ENCODE results near the gene ONECUT2. TPM values are rescaled to one million over a fixed set of nuclear protein-coding genes. Genes with fewer than 3 reads are reported as not detected.
A peak's percentile ranks its signal among the peaks of the same experiment; 100 is the strongest.
"Not testable (repeated sequence)": the region's sequence is repeated elsewhere in the genome, so short reads cannot be mapped to it uniquely, and the experiment has no call there.

Gene ONECUT2
- total RNA-seq, 1 donor: under 0.01 TPM

DNA sequence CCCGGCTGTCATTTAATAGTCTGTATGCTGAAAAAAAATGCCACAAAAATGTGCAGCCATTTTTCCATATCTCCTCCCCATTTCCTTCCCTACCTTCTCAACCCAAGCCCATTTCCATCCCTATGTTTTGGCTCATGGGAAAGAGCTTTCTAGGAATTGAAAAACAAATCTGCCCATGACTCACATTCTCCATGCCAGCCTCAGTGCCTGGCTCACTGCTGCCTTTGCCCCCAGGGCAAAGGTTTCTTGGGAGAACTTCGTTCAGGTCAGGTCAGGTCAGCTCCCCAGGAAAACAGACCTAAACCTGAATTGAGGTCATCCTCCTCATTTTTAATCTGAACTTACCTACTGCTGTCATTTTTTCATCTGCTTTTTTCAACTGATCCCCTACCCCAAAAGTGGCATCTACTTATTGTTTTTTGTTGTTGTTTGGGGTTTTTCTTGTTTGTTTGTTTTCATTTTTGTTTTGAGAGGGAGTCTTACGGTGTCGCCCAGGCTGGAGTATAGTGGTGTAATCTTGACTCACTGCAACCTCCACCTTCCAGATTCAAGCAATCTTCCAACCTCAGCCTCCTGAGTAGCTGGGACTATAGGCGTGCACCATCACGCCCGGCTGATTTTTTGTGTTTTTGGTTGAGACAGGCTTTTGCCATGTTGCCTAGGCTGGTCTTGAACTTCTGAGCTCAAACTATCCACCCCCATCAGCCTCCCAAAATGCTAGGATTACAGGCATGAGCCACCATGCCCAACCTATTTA is 84.7 kb downstream of the ONECUT2 start:
- no peak for DNase-seq (ENCODE audit: low read depth in 2 of 3, low spot score in 2 of 3)

DNA sequence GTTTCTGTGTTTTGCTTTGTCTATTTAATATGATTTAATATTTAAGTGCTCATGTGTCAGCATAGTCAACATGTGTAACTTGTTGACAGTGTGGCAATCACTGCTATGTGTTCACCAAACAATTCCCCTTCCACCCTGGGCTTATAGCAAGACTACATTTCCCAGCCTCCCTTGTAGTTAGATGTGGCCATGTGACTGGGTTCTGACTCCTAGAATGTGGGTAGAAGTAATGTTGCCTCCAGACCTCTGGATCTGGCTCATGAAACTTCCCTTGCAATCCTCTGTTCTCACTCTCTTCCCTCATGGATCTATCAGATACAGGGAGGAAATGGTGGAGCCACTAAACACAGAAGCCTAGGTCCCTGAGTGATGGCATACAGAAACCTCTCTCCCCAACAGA is 87.2 kb downstream of the ONECUT2 start:
- DNase-seq (ENCODE audit: low read depth in 2 of 3, low spot score in 2 of 3): not testable (repeated sequence)

DNA sequence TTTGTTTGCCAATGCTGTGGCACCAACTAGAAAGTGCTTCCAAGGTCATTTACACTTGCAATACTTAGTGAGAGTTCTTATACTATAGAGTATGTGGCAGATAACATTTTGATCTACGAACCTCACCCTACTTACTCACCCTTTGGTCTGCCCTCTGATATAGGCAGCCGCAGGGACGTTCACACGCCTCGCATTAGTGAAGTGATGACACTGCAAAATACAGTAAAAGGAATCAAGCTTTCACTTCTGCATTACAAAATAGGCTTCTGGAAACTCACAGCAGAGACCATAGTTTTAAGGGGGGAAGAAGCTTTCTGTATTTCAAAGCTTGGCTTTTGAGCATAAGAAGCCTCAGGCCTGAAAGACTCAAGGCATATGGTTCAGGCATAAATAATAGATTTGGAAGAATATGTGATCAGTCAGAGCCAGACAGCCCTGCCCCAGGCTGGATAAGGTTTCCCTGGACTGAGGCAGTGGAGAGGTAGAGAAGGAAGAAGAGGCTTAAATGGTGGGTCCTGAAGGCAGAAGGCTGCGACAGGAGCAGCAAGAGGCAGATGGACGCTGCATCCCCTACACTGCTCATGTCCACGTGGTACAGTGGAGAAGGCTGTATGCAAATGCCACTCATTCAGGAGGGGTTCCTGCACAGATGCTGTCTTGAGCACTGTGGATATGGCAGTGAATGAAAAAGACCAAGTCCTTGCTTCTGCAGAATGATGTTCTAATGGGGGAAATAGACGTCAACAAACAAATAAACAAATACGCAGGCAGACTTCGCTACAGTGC is 88.2 kb downstream of the ONECUT2 start:
- peak in 2 of 3 donors; percentile 18 to 64 for DNase-seq (ENCODE audit: low read depth in 2 of 3, low spot score in 2 of 3)

DNA sequence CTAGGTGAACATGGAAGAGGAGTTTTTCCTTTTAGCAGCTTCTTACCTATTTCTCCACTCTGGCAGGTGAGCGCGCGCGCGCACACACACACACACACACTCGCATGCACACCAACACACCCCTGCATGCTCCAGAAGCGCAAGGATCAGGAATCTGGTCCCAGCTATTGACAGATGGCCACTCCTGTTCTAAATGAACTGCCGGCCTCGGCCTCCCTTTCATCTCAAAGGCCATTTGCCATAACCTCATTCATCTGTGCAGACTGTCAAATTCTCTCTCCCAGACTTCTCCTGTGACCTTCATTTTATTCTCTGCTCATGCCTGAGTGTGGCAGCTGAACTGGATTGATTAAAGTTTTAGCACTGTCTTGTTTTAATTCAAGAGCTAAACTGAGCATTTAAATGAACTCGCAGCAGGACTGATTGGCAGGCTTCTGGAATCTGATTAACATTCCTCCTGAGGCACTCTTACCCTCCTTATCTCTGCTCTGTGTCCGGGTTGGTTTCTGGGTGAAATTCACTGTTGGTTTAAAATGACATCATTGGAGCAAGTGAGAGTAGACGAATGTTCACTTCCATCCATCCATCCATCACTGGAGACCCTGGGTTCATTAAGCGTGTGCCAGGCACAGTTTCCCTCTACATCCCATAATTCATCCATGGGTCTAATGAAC is 92.5 kb downstream of the ONECUT2 start:
- no peak for DNase-seq (ENCODE audit: low read depth in 2 of 3, low spot score in 2 of 3)

DNA sequence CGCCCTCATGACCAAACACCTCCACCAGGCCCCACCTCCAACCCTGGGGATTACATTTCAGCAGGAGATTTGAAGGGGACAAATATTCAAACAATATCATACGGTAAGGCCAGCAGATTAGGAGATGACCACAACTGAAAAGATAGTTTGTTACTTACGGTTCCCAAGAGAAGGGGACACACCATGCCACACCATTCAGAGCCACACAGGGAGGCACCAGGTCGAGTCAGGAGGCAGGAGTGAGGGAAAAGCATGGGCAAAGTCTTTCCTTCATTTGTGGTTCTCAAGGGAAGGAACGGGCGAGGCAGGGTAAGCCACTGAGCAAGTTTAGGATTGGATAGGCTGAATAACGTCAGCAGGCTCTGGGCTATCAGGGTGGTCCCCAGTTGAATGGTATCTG is 94.0 kb downstream of the ONECUT2 start:
- no peak for DNase-seq (ENCODE audit: low read depth in 2 of 3, low spot score in 2 of 3)

DNA sequence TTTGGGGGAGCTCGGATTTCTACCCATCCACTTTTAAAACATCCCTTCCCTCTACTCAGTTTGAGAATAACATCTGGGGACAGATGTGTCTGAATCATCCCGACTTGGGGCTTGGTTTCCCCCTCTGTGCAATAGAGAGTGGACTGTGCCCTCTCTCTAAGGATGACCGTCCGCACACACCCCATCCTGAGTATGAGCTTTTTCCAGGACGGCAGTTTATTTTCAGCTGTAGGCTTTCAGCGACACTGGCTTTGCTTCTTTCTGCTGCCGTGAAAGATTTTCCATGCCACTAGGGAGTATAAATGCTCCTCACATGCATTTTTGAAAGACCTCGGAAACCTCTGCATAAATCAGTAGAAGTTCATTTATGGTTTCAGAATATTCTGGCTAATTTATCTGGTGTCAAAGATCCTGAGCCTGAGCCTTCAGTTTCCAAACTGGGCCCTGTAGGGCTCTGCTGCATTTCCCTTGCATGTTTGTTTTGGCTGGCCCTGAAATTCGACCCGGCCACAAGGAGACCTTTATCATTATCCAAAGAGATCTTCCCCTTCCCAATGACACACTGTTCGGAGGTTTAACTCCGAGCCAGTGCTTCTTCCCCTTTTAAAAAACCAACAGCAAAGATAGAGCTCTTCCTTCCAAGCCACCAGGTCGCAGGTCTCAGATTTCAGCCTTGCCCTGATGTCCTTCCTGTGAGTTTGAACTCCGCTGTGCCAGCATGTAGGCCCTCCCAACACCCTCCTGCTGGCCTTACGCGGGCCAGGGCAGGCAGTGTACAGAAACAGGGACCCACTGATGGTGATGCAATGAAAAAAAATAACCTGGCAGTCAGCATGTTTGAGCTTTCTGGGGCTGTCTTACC is 98.1 kb downstream of the ONECUT2 start:
- DNase-seq (ENCODE audit: low read depth in 2 of 3, low spot score in 2 of 3): no peak

DNA sequence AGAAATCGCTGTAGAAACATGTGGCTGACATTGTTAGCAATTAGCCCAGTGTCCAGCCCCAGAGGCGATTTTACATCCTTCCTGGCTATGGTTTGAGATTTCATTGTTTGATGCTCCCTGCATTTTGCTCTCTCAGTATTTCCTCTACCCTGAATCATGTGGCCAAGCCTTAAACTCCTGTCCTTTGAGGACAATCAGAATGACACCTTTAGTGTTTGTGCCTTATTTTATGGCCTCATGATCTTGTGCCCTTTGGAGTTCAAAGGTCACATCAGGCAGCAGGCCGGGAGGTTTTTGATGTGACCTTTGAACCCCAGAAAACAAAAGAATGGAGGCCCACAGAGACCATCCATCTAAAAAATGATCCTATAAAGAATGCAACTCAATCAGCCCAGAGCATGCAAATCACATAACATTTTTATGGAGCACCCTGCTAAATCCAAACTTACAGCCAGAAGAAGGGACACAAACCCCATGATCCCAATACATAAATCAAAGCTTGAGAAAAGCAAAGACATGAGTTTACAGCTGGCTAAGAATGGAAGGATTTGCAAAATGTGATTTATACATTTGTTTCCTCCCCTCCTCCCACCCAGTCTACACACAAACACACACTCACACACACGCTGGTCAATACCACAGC is 98.8 kb downstream of the ONECUT2 start:
- no peak for DNase-seq (ENCODE audit: low read depth in 2 of 3, low spot score in 2 of 3)

DNA sequence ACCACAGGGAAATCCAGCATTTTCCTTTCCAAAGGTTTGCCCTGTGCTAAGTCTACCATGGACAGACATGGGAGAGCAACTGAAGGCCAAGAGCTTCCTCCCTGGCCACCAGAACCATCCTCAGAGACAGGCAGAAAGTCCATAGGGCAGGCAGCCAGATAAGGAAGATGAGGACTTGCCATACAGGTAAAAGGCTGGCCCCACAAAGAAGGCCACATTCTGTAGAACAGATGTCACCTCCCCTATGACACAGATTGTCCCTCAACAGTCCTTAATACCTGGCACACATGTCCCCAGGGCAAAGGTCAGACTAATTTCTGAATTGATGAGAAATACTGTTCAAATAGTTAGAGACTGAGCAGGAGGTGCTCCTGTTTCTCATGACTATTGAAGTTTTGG is 99.3 kb downstream of the ONECUT2 start:
- DNase-seq (ENCODE audit: low read depth in 2 of 3, low spot score in 2 of 3): no peak

DNA sequence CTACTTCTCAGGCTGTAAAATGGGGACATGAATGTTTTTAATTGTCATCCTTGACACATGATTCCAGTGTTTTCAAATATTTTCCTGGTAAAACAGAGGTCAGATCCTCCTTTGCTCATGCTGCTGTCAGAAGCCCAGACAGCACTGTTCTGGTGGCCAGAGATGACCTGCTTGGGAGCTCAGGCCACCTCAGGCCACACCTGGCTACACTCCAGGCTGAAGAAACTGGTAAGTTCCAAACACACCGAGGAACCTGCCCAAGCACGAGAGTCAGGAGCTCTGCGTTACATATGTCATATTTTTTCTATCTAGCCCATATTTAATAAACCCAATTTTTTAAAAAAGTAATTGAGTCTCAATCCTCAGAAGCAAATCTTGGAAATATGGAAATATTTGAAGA is 103.4 kb downstream of the ONECUT2 start:
- DNase-seq (ENCODE audit: low read depth in 2 of 3, low spot score in 2 of 3): no peak

DNA sequence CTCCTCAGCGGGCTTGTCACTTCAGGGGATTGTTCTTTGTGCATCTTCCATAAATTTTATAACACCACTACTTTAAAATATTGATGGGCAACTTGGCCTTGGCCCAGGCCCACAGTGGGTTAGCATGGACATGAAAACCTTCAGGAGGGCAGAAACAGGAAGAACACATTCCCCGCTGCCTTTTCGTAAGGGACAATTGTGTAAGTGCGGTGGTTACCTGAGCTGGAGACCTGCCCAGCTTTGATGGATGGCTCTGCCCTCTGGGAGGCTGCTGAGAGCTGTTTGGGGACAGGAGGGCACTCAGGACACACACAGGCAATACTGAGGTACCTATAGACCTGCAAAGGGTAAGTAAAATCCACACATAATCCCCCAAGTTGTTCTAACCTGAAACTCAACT is 104.5 kb downstream of the ONECUT2 start:
- DNase-seq (ENCODE audit: low read depth in 2 of 3, low spot score in 2 of 3): no peak

Other genes starting within 250 kb of the ONECUT2 start
- gene ST8SIA3, start 82.8 kb upstream of the ONECUT2 start, total RNA-seq: not detected
- 24.5 TPM for gene FECH, start 151.3 kb downstream of the ONECUT2 start, total RNA-seq
- gene NARS1, start 186.5 kb downstream of the ONECUT2 start, total RNA-seq: 43.1 TPM

All from hematopoietic multipotent progenitor cell (in vitro differentiated cells).